CD4-positive, alpha-beta T cell (primary cell): ENCODE data around the gene TIGD4. TPM values are rescaled to one million over a fixed set of nuclear protein-coding genes. Genes with fewer than 3 reads are reported as not detected.

ENCODE experiments used
- ATAC-seq: fragments of 200-7000 bp; cut with Tn5 transposase; one replicate; pipeline ENCODE4 v1.10.0; 2022; ENCODE audit warnings: mild to moderate bottlenecking; ENCODE audit not compliant: poor library complexity
- CTCF ChIA-PET: fragments of 350-600 bp; sonication (Branson Sonifier 250); formaldehyde crosslinking; loops from one replicate; lab custom pipeline; 2021; ENCODE audit warnings: antibody characterized with exemption, inconsistent platforms; lab: Charles Lee
- POLR2A ChIA-PET: fragments of 350-600 bp; sonication (Branson Sonifier 250); formaldehyde crosslinking; loops from one replicate; lab custom pipeline; 2021; ENCODE audit warnings: antibody characterized with exemption, inconsistent platforms; lab: Charles Lee
- DNase-seq, 14 experiments: peaks; one replicate each; pipeline ENCODE4 v3.0.0-alpha.2; 2013 to 2020; ENCODE audit warnings: mixed read lengths in 2 of 14
- H3K27ac ChIP-seq, 2 donors: one replicate each; pipeline versions ENCODE4 v1.5.1 to v1.7.0; 2013; ENCODE audit warnings: low read length in 2 of 2, low read depth in 1 of 2, mild to moderate bottlenecking in 1 of 2
- H3K27me3 ChIP-seq, 2 experiments: 1 replicate in 1 of 2; 2 replicates in 1 of 2; pipeline versions ENCODE4 v1.6.1 to v1.7.0; 2013; ENCODE audit warnings: low read length in 2 of 2, control low read depth in 1 of 2, mild to moderate bottlenecking in 1 of 2, moderate library complexity in 1 of 2; ENCODE audit not compliant: insufficient read depth in 2 of 2, control insufficient read depth in 1 of 2
- H3K36me3 ChIP-seq: one replicate; pipeline ENCODE4 v1.6.1; 2013; ENCODE audit warnings: low read length, control low read depth; ENCODE audit not compliant: insufficient read depth
- H3K4me1 ChIP-seq: one replicate; pipeline ENCODE4 v1.6.1; 2013; ENCODE audit warnings: low read length, control low read depth; ENCODE audit not compliant: insufficient read depth
- H3K4me3 ChIP-seq: one replicate; pipeline ENCODE4 v1.5.1; 2013; ENCODE audit warnings: mild to moderate bottlenecking, low read length, moderate library complexity
- H3K9me3 ChIP-seq, 2 experiments: 1 replicate in 1 of 2; 2 replicates in 1 of 2; pipeline versions ENCODE4 v1.6.1 to v1.7.0; 2013; ENCODE audit warnings: low read length in 2 of 2, mild to moderate bottlenecking in 2 of 2, control low read depth in 1 of 2, moderate library complexity in 1 of 2; ENCODE audit not compliant: control insufficient read depth in 1 of 2, insufficient read depth in 1 of 2
- H3K27ac Mint-ChIP-seq: one replicate; pipeline ENCODE4 v1.8.0; 2020; ENCODE audit warnings: mixed read lengths
- H3K27me3 Mint-ChIP-seq: one replicate; pipeline ENCODE4 v1.8.0; 2021; ENCODE audit warnings: mixed read lengths
- H3K36me3 Mint-ChIP-seq: one replicate; pipeline ENCODE4 v1.8.0; 2021; ENCODE audit warnings: low read depth, mixed read lengths
- H3K4me1 Mint-ChIP-seq: one replicate; pipeline ENCODE4 v1.8.0; 2021; ENCODE audit warnings: low read depth, mixed read lengths
- H3K4me3 Mint-ChIP-seq: one replicate; pipeline ENCODE4 v1.8.0; 2020; ENCODE audit warnings: mild to moderate bottlenecking, mixed read lengths
- H3K9me3 Mint-ChIP-seq: one replicate; pipeline ENCODE4 v1.8.0; 2020; ENCODE audit warnings: mixed read lengths
- intact Hi-C, 2 experiments: fragments of 100-400 bp; cut with DNase I in 1 of 2; cut with micrococcal nuclease in 1 of 2; formaldehyde crosslinking; loops; one replicate each; pipeline versions ENCODE4 v1.15.1 to v1.9.0; 2023 to 2025; cut with DNase I, micrococcal nuclease
- total RNA-seq, 174 experiments: library from RNA in 2 of 174; stranded (reverse) in 2 of 174; gene quantifications; one replicate each; pipeline ENCODE4 v1.2.3 and lab custom pipeline; 2021 to 2026
- TF ChIP-seq, protein P1 (sequence below): fragments of 200-600 bp; IDR thresholded peaks from one replicate; pipeline ENCODE4 v1.8.0; 2022; ENCODE audit warnings: antibody characterized with exemption, mild to moderate bottlenecking

The TIGD4 gene
- total RNA-seq, 2 experiments from 2014 or later, result 0.22 TPM; not detected in 1

DNA sequence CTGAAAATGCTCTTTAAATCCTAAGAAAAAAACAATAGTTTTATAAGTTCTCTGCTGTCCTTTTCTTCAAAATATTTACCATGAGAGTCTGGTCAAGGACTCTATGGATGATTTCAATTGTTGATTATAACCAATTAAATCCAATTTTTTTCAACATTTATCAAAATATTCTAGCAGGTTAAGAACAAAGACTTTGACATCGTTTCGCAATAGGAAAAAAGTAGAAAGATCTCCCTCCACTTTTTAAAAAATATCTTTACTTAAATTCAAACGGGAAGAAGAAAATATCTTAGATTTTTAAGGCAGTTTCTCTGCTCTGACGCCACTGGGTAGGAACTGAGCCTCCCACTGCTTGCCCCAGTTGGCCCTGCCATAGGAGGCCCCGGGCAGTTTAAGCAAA, 55.0 kb downstream of the TIGD4 start:
- no peaks in the 10 kb centered on the region for H3K9me3 Mint-ChIP-seq
- Histone ChIP-seq H3K36me3 (no peaks in the 10 kb centered on the region), H3K4me3 (no peak overlapping the region), H3K4me1 (no peaks in the 10 kb centered on the region), H3K27ac (no peak overlapping the region), H3K9me3 (no peaks in the 10 kb centered on the region), H3K27me3 (no peaks in the 10 kb centered on the region)
- no peak overlapping the region for H3K4me3 Mint-ChIP-seq
- ATAC-seq, result no peak
- TF ChIP-seq, protein P1, sequence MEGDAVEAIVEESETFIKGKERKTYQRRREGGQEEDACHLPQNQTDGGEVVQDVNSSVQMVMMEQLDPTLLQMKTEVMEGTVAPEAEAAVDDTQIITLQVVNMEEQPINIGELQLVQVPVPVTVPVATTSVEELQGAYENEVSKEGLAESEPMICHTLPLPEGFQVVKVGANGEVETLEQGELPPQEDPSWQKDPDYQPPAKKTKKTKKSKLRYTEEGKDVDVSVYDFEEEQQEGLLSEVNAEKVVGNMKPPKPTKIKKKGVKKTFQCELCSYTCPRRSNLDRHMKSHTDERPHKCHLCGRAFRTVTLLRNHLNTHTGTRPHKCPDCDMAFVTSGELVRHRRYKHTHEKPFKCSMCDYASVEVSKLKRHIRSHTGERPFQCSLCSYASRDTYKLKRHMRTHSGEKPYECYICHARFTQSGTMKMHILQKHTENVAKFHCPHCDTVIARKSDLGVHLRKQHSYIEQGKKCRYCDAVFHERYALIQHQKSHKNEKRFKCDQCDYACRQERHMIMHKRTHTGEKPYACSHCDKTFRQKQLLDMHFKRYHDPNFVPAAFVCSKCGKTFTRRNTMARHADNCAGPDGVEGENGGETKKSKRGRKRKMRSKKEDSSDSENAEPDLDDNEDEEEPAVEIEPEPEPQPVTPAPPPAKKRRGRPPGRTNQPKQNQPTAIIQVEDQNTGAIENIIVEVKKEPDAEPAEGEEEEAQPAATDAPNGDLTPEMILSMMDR, result no peak
- intact Hi-C loops, result no loop called here
- H3K4me1 Mint-ChIP-seq, result no peaks in the 10 kb centered on the region
- POLR2A ChIA-PET, result no interaction called here
- CTCF ChIA-PET, result no interaction called here
- no peaks in the 10 kb centered on the region for H3K36me3 Mint-ChIP-seq
- no peak for DNase-seq
- peaks cover 7% of the 10 kb centered on the region for H3K27me3 Mint-ChIP-seq
- H3K27ac Mint-ChIP-seq, result no peak overlapping the region

DNA sequence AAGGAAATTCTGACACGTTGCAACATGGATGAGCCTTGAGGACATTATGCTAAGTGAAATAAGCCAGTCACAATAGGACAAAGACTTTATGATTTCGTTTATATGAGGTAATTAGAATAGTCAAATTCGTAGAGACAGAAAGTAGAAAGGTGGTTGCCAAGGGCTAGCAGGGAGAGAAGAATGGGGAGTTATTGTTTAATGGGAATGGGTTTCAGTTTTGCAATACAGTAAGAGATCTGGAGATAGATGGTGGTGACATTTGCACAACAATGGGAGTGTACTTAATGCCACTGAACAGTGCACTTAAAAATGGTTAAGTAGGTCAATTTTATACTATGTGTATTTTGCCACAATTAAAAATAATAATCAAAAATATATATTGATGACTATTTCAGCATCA, 56.3 kb downstream of the TIGD4 start:
- Mint-ChIP-seq H3K4me1 (no peaks in the 10 kb centered on the region), H3K9me3 (no peaks in the 10 kb centered on the region), H3K27me3 (peaks cover 7% of the 10 kb centered on the region), H3K36me3 (no peaks in the 10 kb centered on the region), H3K4me3 (no peak overlapping the region), H3K27ac (no peak overlapping the region)
- Histone ChIP-seq H3K27me3 (no peaks in the 10 kb centered on the region), H3K9me3 (no peaks in the 10 kb centered on the region), H3K36me3 (no peaks in the 10 kb centered on the region), H3K27ac (no peak overlapping the region), H3K4me1 (no peaks in the 10 kb centered on the region), H3K4me3 (no peak overlapping the region)
- TF ChIP-seq, protein P1, result no peak
- no peak for DNase-seq
- CTCF ChIA-PET, result no interaction called here
- no peak for ATAC-seq
- intact Hi-C loops, result no loop called here
- POLR2A ChIA-PET, result no interaction called here

DNA sequence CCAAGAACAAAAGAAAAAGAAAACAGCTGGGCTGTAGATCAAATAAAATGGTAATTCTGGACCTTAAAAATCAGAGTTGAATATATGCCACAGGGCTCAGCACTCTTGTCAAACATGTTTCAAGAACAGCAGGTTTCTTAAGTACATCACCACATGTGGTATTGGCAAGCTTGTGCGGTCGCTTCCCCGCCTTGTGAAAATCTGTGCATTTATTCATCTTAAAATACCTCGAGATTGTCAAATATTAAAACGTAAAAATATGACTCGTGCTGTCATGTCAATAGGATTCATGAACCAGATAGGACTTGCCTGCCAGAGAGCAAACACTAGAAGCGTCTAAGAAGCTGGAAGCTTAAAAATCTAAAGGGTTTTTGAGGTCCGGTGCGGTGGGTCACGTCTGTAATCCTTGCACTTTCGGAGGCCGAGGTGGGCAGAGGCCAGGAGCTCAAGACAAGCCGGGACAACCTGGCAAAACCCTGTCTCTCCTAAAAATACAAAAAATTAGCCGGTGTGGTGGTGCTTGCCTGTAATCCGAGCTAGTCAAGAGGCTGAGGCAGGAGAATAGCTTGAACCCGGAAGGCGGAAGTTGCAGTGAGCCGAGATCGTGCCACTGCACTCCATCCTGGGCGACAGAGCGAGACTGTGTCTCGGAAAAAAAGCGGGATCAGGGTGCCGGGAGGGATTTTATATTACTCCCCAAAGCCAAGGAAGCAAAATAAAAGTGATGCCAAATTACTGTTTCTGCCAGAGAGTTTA, 59.6 kb downstream of the TIGD4 start:
- H3K9me3 ChIP-seq, result peaks cover 0 to 10% of the 10 kb centered on the region in 2 experiments
- ATAC-seq, result no peak
- DNase-seq, result no peak
- Mint-ChIP-seq H3K4me1 (no peaks in the 10 kb centered on the region), H3K9me3 (peaks cover 8% of the 10 kb centered on the region), H3K27me3 (no peaks in the 10 kb centered on the region), H3K36me3 (no peaks in the 10 kb centered on the region), H3K27ac (no peak overlapping the region), H3K4me3 (no peak overlapping the region)
- POLR2A ChIA-PET, result no interaction called here
- intact Hi-C loops, result no loop called here
- TF ChIP-seq, protein P1, result no peak
- CTCF ChIA-PET, result no interaction called here
- no peaks in the 10 kb centered on the region for H3K27me3 ChIP-seq
- no peaks in the 10 kb centered on the region for H3K36me3 ChIP-seq
- H3K4me3 ChIP-seq, result no peak overlapping the region
- H3K27ac ChIP-seq, result no peak overlapping the region
- no peaks in the 10 kb centered on the region for H3K4me1 ChIP-seq

Other genes with a start within 250 kb of the TIGD4 start
- gene FBXW7, start 243.6 kb downstream of the TIGD4 start, total RNA-seq, result 100 to 1,000 TPM; 128 to 140 TPM
- gene TMEM154, start 99.7 kb downstream of the TIGD4 start, total RNA-seq, result 10 to 100 TPM; 13.6 to 16.7 TPM
- gene ARFIP1, start 224 bp upstream of the TIGD4 start, total RNA-seq, result 1 to 10 TPM; 2.6 to 3.0 TPM
- gene FHDC1, start 156.6 kb upstream of the TIGD4 start, total RNA-seq, result under 1 TPM in 1 of 2 experiments, not detected in 1; 0.03 TPM